Measurements from ENCODE around the gene SAMD7.

DNA sequence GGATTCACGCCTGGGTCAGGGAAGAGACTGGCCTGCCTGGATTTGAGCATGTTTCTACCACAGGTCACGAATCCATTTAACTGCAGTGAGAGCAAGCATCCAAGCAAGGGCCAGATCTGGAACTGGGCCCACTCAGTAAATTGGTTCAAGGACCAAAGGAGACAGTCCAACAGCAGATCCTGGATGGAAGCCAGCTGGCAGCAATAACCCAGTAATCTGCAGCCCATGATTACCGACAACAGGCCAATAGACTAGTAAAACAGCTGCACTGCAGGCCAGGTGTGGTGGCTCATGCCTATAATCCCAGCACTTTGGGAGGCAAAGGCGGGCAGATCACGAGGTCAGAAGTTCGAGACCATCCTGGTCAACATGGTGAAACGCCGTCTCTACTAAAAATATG lies 11.8 kb downstream of the SAMD7 start:
- TF ChIP-seq KAT7 (CRISPR knock-in tag; IDR thresholded peaks at IDR 0.05; ENCODE audit: borderline replicate concordance) (no peak), EP300 (IDR thresholded peaks at IDR 0.05; ENCODE audit: low read depth in 2 of 2, low read length in 2 of 2) (no peak), EP300 (CRISPR knock-in tag; IDR thresholded peaks at IDR 0.05; ENCODE audit: borderline replicate concordance) (no peak), ZNF660 (CRISPR knock-in tag; IDR thresholded peaks at IDR 0.05; ENCODE audit: borderline replicate concordance, low read depth) (no peak), NR1H2 (CRISPR knock-in tag; IDR thresholded peaks at IDR 0.05; ENCODE audit: borderline replicate concordance, low read depth) (no peak), BRCA1 (CRISPR knock-in tag; IDR thresholded peaks at IDR 0.05) (no peak)
- TF ChIP-seq, protein P1, sequence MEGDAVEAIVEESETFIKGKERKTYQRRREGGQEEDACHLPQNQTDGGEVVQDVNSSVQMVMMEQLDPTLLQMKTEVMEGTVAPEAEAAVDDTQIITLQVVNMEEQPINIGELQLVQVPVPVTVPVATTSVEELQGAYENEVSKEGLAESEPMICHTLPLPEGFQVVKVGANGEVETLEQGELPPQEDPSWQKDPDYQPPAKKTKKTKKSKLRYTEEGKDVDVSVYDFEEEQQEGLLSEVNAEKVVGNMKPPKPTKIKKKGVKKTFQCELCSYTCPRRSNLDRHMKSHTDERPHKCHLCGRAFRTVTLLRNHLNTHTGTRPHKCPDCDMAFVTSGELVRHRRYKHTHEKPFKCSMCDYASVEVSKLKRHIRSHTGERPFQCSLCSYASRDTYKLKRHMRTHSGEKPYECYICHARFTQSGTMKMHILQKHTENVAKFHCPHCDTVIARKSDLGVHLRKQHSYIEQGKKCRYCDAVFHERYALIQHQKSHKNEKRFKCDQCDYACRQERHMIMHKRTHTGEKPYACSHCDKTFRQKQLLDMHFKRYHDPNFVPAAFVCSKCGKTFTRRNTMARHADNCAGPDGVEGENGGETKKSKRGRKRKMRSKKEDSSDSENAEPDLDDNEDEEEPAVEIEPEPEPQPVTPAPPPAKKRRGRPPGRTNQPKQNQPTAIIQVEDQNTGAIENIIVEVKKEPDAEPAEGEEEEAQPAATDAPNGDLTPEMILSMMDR (CRISPR knock-in tag; IDR thresholded peaks at IDR 0.05), result no peak
- TF ChIP-seq, protein P2, sequence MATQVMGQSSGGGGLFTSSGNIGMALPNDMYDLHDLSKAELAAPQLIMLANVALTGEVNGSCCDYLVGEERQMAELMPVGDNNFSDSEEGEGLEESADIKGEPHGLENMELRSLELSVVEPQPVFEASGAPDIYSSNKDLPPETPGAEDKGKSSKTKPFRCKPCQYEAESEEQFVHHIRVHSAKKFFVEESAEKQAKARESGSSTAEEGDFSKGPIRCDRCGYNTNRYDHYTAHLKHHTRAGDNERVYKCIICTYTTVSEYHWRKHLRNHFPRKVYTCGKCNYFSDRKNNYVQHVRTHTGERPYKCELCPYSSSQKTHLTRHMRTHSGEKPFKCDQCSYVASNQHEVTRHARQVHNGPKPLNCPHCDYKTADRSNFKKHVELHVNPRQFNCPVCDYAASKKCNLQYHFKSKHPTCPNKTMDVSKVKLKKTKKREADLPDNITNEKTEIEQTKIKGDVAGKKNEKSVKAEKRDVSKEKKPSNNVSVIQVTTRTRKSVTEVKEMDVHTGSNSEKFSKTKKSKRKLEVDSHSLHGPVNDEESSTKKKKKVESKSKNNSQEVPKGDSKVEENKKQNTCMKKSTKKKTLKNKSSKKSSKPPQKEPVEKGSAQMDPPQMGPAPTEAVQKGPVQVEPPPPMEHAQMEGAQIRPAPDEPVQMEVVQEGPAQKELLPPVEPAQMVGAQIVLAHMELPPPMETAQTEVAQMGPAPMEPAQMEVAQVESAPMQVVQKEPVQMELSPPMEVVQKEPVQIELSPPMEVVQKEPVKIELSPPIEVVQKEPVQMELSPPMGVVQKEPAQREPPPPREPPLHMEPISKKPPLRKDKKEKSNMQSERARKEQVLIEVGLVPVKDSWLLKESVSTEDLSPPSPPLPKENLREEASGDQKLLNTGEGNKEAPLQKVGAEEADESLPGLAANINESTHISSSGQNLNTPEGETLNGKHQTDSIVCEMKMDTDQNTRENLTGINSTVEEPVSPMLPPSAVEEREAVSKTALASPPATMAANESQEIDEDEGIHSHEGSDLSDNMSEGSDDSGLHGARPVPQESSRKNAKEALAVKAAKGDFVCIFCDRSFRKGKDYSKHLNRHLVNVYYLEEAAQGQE (IDR thresholded peaks at IDR 0.05; ENCODE audit: borderline replicate concordance in 1 of 2, low read depth in 1 of 2, low read length in 2 of 2), result no peak
